HCT116 (cell line): ENCODE measurements around the gene TAF15.

Experiments used
- CTCF ChIP-seq, 3 experiments: fragments of 200-600 bp in 1 of 3; sonication (generic) in 1 of 3; IDR thresholded peaks in 2 of 3; conservative IDR thresholded peaks in 1 of 3; 2 replicates each; pipeline ENCODE4 v1.5.1; 2012 to 2017; ENCODE audit warnings: low read depth in 2 of 3, low read length in 2 of 3, antibody characterized with exemption in 1 of 3, borderline replicate concordance in 1 of 3, control low read depth in 1 of 3, mild to moderate bottlenecking in 1 of 3, mixed read lengths in 1 of 3, mixed run types in 1 of 3, moderate library complexity in 1 of 3; ENCODE audit not compliant: insufficient read depth in 1 of 3
- EZH2phosphoT487 ChIP-seq: fragments of 200-600 bp; IDR thresholded peaks from 2 replicates; pipeline ENCODE4 v1.6.1; 2018; ENCODE audit warnings: antibody characterized with exemption, borderline replicate concordance
- MAX ChIP-seq: IDR thresholded peaks from 2 replicates; pipeline ENCODE4 v1.6.1; 2012
- POLR2A ChIP-seq: IDR thresholded peaks from 2 replicates; pipeline ENCODE4 v1.7.0; 2011; ENCODE audit warnings: borderline replicate concordance; ENCODE audit not compliant: insufficient read depth, insufficient read length; ENCODE audit errors: extremely low read depth
- POLR2AphosphoS5 ChIP-seq: IDR thresholded peaks from 2 replicates; pipeline ENCODE4 v1.6.1; 2011; ENCODE audit warnings: mild to moderate bottlenecking, low read depth, low read length, moderate library complexity
- SP1 ChIP-seq: IDR thresholded peaks from 2 replicates; pipeline ENCODE4 v1.6.1; 2012; ENCODE audit warnings: low read depth
- YY1 ChIP-seq: IDR thresholded peaks from 2 replicates; pipeline ENCODE4 v1.6.1; 2011; ENCODE audit warnings: low read length, low read depth, moderate library complexity, mild to moderate bottlenecking; ENCODE audit not compliant: insufficient replicate concordance; ENCODE audit errors: extremely low read depth
- ZBTB33 ChIP-seq: IDR thresholded peaks from 2 replicates; pipeline ENCODE4 v1.6.1; 2011; ENCODE audit warnings: mild to moderate bottlenecking, low read length, moderate library complexity; ENCODE audit not compliant: insufficient replicate concordance; ENCODE audit errors: extremely low read depth

GRCh38 chr17:35864853-35865252 is 55.6 kb downstream of the TAF15 start:
- TF ChIP-seq EZH2phosphoT487, result no peak
- no peak for TF ChIP-seq POLR2A
- no peak for TF ChIP-seq CTCF (IDR thresholded peaks at IDR 0.05 in 2 of 3, conservative IDR thresholded peaks at IDR 0.05 in 1 of 3; ENCODE audit: borderline replicate concordance in 1 of 3, insufficient read depth in 1 of 3, low read depth in 2 of 3, low read length in 2 of 3)
- no peak for TF ChIP-seq ZBTB33
- no peak for TF ChIP-seq MAX
- no peak for TF ChIP-seq SP1
- no peak for TF ChIP-seq POLR2AphosphoS5
- TF ChIP-seq YY1, result no peak
